Measurements from ENCODE around the gene SUGP2. TPM values are rescaled to one million over a fixed set of nuclear protein-coding genes. Genes with fewer than 3 reads are reported as not detected.

The SUGP2 gene
- total RNA-seq, 6 experiments from 2014 or later = 17.4 to 36.4 (median 30.0) TPM

- peaks cover 0 to 10% (median 3%) of the 10 kb centered on the region in 4 donors for H3K36me3 ChIP-seq
- peaks cover 0 to 56% (median 15%) of the 10 kb centered on the region in 4 donors for H3K4me1 ChIP-seq
- no peaks in the 10 kb centered on the region for H3K27me3 ChIP-seq
- no peak for TF ChIP-seq POLR2A (IDR thresholded peaks at IDR 0.05)
- TF ChIP-seq CTCF (IDR thresholded peaks at IDR 0.05) = no peak
- no peaks in the 10 kb centered on the region for H3K9me3 ChIP-seq
- no peak for DNase-seq
- H3K27ac ChIP-seq = peak overlapping the region in 1 of 3 donors; percentile 65
- no peak for ATAC-seq
- H3K4me3 ChIP-seq = no peak overlapping the region
- intact Hi-C loops (cut with DNase I) = loop anchor here (10.0 kb wide), 1 partner anchor 55 kb away; no protein-coding TSS in a partner anchor
- WGBS (ENCODE audit: insufficient coverage, low coverage, low lambda C conversion rate, missing lambda C conversion rate) = 45% methylated on average over 7 of the region's 12 CpGs
Observed at GRCh38 chr19:19059837-19060611, 26.7 kb upstream of the SUGP2 start.

- ATAC-seq = no peak
Observed at GRCh38 chr19:19059018-19059836, 25.9 kb upstream of the SUGP2 start.

GRCh38 chr19:19057720-19058119 lies 24.4 kb upstream of the SUGP2 start:
- Histone ChIP-seq H3K27ac (peak overlapping the region in 1 of 3 donors; percentile 18), H3K4me1 (peaks cover 0 to 56% (median 18%) of the 10 kb centered on the region in 4 donors), H3K4me3 (no peak overlapping the region), H3K27me3 (no peaks in the 10 kb centered on the region), H3K9me3 (no peaks in the 10 kb centered on the region), H3K36me3 (peaks cover 0 to 15% (median 7%) of the 10 kb centered on the region in 4 donors)
- no peak for DNase-seq
- intact Hi-C loops (cut with DNase I) = loop anchor here (10.0 kb wide), 1 partner anchor 57 kb away; no protein-coding TSS in a partner anchor
- TF ChIP-seq CTCF (IDR thresholded peaks at IDR 0.05) (no peak), POLR2A (IDR thresholded peaks at IDR 0.05) (no peak)
- ATAC-seq = peak in 1 of 4 donors; percentile 14
- WGBS (ENCODE audit: insufficient coverage, low coverage, low lambda C conversion rate, missing lambda C conversion rate) = 70% methylated on average over 4 of the region's 7 CpGs

More at GRCh38 chr19:19059018-19059836, 25.9 kb upstream of the SUGP2 start:
- WGBS (ENCODE audit: insufficient coverage, low coverage, low lambda C conversion rate, missing lambda C conversion rate) = 47% methylated on average over 6 of the region's 17 CpGs
- peaks cover 0 to 53% (median 19%) of the 10 kb centered on the region in 4 donors for H3K4me1 ChIP-seq
- peaks cover 0 to 15% (median 7%) of the 10 kb centered on the region in 4 donors for H3K36me3 ChIP-seq
- H3K27me3 ChIP-seq = no peaks in the 10 kb centered on the region
- DNase-seq = no peak
- no peak overlapping the region for H3K4me3 ChIP-seq
- intact Hi-C loops (cut with DNase I) = loop anchor here (10.0 kb wide), 1 partner anchor 56 kb away; no protein-coding TSS in a partner anchor
- TF ChIP-seq POLR2A (IDR thresholded peaks at IDR 0.05) (no peak), CTCF (IDR thresholded peaks at IDR 0.05) (no peak)
- H3K9me3 ChIP-seq = no peaks in the 10 kb centered on the region
- H3K27ac ChIP-seq = peak overlapping the region in 2 of 3 donors; percentile 58 to 65

GRCh38 chr19:19057317-19057716 lies 24.0 kb upstream of the SUGP2 start:
- 0% methylated on average over 1 of the region's 13 CpGs for WGBS (ENCODE audit: insufficient coverage, low coverage, low lambda C conversion rate, missing lambda C conversion rate)
- Histone ChIP-seq H3K9me3 (no peaks in the 10 kb centered on the region), H3K27me3 (no peaks in the 10 kb centered on the region), H3K4me3 (no peak overlapping the region), H3K27ac (peak overlapping the region in 1 of 3 donors; percentile 18), H3K36me3 (peaks cover 0 to 15% (median 7%) of the 10 kb centered on the region in 4 donors), H3K4me1 (peaks cover 0 to 59% (median 16%) of the 10 kb centered on the region in 4 donors)
- intact Hi-C loops (cut with DNase I) = loop anchor here (10.0 kb wide), 1 partner anchor 57 kb away; no protein-coding TSS in a partner anchor
- TF ChIP-seq POLR2A (IDR thresholded peaks at IDR 0.05) (no peak), CTCF (IDR thresholded peaks at IDR 0.05) (no peak)
- no peak for DNase-seq
- no peak for ATAC-seq

Measured in right lobe of liver (tissue), 6 donors.